HG02884 (cell line): ENCODE measurements around the gene ADGRF4.

Experiments used
- ATAC-seq: cut with Tn5 transposase; IDR thresholded peaks from one replicate; pipeline ENCODE4 v1.9.1; 2021; ENCODE audit warnings: mild to moderate bottlenecking, moderate library complexity; ENCODE audit not compliant: unreplicated experiment

ADGRF4 gene, protein sequence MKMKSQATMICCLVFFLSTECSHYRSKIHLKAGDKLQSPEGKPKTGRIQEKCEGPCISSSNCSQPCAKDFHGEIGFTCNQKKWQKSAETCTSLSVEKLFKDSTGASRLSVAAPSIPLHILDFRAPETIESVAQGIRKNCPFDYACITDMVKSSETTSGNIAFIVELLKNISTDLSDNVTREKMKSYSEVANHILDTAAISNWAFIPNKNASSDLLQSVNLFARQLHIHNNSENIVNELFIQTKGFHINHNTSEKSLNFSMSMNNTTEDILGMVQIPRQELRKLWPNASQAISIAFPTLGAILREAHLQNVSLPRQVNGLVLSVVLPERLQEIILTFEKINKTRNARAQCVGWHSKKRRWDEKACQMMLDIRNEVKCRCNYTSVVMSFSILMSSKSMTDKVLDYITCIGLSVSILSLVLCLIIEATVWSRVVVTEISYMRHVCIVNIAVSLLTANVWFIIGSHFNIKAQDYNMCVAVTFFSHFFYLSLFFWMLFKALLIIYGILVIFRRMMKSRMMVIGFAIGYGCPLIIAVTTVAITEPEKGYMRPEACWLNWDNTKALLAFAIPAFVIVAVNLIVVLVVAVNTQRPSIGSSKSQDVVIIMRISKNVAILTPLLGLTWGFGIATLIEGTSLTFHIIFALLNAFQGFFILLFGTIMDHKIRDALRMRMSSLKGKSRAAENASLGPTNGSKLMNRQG

DNA sequence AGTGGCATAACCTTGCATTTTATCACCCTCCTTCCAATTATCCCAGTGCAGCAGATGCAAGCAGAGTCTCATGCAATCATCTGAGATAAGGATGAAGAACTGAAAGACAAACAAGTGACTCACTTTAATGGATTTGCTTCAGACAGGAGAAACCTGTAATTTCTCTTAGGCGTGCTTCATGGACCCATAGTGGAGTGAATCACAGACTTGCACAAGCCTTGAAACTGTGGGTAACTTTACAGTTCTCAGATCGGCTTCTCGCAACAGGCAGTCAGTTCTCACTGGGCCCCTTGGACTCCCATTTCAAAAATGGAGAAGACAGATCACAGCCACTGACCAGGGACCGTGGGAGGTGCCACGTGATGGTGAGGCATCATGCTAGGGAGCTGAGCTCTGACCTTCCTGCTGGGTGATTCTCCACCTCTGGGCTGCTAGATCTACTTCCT, at the start of gene ADGRF4:
ADGRF4 (plus strand) TSS at position 239 of the 446 bp plus-strand sequence. CDS start 8,666 bp downstream, outside the sequence.
- ATAC-seq, result no peak

DNA sequence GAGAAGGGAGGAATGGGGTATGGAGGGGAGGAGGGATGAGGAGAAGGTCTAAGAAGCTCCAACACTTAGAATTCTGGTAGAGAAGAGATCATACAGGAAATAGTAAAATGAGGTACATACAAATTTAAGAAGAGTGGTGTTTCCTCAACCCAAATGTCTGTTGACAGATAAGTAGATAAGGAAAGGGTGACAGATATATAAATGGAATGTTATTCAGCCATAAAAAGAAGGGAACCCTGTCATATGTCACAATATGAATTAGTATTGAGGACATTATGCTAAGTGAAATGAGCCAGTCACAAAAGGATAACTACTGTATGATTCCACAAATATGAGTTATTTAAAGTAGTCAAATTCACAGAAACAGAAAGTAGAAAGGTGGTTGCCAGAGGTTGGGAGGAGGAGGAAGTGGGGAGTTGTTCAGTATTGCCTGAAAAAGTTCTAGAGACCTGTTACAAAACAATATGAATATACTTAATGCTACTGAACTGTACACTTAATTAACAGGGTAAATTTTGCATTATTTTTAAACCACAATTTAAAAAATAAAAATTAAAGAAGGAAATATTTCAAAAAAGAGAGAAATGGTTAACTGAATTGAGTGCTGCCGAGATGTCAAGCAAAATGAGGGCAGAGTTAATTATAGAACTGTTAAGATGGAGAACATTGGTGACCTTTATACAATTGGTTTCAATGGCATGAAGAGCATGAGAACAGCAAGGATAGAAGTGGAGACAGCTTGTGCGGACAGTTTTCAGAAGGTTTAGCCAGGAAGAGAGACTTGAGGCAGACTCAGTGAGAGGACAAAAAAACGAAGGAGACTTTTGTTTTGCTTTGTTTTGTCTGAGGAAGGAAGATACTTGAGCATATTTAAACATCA, 47.6 kb upstream of the ADGRF4 start:
- no peak for ATAC-seq

DNA sequence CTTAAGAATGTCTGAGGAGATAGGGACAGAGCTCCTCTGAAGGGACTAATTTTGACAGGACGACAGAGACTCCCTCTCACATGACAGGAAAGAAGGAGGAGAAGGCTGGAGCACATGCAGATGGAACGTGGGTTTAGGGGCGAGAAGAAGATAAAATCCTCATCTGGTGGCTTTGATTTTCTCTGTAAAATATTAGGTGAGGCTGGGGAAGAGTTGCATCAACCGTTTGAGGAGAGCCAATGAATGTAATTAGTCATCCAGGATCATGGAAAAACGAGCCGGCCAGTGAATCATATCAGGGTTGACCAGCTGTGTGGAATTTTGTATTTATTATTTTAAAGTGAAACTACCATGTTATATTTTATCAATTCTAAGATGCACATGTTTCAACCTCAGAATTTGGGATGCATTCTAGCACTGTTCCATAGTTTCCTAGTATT, 46.9 kb upstream of the ADGRF4 start:
- no peak for ATAC-seq

DNA sequence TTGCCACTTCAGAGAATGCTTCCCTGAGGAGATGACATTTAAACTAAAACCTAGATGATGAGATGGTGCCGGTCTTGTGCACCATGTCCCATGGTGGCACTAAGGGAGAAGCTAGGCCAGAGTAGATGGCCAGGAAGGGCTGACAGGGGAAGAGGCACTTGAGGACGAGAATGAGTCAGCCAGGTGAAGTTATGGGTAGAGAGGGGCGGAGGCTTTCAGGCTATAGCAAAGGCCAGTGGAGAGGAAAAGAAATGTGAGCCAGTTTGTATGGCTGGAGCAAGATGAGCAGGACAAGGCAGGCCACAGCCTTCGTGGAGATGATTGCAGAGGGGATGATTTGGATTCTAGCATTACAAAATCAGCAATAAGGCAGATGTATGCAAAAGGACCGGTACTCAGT, 44.7 kb upstream of the ADGRF4 start:
- no peak for ATAC-seq

DNA sequence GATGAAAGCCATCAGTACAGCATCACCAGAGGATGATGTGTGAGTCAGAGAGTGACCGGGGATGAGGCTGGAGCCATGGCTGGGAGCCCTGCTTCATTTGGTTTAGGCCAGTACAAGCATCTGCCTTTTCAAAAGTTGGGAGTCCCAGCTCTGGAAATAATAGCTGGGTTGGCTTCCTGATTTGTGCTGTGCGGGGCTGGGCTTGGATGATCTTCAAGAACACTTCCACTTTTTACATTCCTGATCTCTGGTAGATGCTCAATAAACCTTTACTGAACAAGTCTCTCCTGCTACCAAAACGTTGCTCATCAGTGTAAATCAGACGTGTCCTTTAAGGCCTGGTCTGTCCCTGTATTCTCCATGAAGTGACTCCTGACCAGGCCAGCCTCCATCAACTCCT, 44.1 kb upstream of the ADGRF4 start:
- no peak for ATAC-seq

DNA sequence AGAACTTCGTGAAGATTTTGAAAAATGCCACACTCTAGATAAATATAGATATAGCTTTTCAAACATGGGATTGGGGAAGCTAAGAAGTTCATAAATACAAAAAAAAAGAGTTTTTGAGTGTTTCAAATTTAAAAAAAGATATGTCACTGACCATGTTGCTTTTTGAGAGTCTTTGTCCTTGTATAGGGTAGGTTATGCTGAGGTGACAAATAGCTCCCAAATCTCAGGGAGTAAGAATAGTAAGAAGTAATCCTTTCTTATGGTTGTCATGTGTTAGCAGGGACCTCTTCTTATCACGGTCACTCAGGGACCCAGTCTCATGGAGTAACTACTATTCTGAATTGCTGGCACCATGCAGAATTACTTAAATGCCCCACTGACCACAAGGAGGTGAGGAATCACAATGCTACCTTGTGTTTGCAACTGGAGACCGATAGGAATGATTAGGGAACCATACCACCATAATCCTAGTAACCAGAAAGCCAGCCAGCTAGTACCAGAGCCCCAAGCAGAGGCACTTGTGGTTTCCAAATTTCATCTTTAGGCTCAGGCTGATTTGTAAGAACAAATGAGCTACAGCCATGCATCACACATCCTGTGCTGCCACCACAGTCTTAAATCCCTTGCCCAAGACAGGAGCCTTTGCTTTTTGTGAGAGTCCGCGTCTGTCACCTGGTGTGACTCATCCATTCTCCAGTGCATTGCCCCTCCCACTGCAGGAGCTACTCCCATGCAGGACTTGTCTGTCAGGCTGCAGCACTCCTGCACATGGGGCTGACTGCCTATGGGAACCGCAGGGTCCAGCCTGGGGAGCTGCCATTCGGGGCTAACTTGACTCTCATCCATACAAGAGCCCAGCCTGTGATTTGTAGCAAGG, 42.4 kb upstream of the ADGRF4 start:
- ATAC-seq, result no peak

DNA sequence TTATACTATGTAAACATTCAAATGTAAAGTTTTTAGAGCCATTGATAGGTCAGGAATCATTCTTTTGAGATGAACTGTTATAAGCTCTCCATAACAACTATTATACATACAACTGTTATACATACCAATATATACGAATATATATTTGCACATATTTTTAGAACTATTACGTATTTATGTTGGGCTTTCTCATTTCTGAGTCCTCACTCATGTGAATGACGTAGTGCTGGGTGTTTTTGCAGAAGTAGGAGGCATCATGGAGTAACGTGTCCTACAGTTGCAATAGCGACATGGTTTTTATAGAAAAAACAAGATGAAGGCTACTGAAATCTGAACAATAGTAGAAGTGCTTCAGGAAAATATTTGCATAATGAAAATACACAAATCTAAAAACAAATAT, 36.4 kb upstream of the ADGRF4 start:
- ATAC-seq, result no peak

DNA sequence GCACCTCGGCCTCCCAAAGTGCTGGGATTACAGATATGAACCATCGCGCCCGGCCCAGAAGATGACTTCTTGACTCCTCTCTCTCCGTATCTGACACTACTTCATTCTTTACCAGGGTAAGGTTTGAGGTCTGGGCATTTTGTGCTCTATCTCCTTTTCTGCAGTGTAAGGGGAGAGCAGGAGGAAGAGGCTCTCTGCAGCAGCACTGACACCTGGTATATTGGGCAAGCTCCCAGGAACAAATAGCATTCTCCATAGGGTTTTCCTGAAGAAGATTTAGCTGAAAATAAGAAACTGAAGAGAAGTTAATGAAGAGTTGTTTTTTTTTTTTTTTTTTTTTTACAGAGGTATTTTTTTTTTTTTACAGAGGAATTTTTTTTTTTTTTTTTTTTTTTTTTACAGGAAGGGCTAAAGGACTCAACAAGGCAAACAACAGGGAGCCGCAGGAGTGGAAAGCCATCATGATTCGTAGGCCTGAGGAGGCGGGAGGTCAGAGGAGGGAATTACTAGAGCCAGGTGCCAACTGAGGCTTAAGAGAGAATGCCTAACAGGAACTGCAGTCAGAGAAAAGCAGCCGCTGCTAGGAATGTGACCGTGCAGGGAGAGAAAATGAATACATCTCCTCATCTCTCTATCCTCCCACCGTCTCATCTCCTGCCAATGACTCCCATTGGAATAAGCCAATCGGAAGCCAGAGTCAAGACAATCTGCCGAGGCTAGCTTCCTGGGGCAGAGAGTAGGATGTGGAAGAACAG, 34.7 kb upstream of the ADGRF4 start:
- no peak for ATAC-seq

DNA sequence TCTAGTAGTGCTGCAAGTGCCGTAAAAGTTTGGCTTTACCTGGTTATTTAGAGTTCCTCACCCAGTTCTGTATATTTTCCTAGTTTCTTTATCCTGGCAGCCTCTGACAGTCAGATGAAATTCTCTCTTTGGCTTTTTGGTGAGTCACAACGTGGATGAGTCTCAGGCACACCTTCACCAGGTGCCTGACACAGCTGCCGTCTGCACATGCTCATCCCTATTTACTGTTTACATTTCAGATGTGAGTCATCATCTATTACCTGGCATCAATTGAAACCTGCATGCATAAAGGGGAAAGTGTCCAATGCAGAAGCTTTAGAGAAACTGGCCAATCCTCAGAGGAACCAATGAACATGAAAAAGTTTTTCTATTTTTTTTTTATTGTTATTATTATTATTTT, 33.3 kb upstream of the ADGRF4 start:
- ATAC-seq, result no peak

DNA sequence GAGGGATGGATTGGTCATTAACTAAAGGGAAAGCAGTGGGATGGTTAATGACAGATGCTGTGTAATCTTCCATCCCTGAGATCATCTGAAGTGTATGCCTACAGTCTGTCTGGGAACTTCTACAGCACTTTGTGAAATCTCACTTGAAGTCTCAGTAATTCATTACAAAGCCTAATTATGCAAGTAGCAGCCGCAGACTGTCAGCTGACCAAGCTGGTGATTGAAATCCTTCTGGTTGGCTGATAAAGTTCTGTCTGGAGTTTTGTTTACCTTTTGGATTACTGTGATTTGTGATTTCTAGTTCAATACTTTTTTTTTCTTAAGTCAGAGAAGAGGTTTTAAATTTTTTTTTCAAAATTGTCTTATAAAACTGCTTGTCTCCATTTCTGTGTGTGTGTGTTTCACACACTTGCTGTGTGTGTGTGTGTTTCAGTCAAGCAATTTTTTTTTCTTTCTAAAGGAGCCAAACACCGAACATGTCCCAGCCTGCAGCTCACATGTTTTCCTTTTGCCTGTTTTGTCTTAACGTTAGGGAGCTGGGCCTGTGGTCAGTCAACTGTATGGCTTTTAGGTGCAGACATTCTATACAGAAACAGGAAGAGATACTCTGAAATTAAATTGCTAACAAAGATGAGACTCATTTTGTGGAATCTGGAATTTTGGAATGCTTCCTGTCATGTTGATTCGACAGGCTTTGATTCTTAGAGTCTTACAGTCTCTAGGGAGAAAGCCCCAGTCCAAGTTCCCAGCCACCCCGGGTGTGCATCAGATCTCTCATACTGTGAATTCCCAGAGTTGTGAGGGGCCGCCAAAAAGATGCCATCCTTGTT, 28.5 kb upstream of the ADGRF4 start:
- no peak for ATAC-seq

DNA sequence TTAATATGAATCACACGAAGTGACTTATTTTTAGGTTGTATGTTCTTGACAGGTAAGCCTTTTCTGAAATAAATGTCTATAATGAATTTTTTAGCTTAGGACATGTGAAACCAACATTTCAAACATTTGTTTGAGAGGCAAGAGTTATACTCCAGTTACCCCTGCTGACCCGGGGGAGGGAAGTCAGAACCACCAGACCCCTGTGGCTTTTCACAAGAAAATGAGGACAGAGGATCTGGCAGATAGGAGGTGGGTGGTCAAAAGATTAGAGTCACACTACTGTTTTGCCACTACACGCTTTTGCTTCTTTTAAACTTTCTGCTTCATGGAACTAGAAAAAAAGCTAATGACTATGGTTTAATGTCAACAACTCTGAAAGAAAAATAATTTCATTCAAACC, 27.5 kb upstream of the ADGRF4 start:
- no peak for ATAC-seq

DNA sequence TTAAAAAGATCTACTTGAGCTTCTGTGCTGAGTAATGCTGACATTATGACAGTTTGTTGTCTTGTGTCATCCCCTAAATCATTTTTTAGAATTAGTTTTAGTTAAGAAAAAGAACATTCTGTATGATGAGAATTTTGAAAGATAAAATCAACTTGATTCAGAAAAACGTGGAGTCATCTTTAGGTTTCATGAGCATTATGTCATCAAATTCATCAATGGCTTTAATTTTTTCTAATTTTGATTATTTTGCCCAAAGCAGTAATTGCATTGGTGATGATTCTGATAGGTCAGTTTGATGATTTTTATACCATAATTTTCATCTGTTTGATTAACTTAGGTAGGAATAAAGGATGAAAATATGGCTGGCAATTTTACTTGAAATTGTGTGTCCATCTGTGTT, 26.6 kb upstream of the ADGRF4 start:
- ATAC-seq, result no peak

DNA sequence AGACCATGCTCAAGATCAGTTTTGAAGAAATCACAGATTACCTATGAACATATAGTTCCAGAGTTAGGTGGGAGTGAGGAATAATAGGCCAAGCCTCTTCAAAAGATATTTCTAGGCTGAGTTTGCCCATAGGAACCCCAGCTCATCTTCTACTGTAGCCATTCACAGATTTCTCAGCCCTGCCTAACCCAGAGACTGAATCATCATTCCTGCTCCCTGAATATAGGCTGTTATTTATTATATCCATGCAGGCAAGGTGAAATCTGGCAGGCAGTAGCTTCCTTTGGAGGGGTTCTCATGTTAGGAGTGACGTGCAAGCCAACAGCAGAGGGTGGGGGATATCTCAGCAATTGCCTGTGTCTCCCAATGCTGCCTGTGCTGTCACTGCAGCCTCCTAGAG, 25.6 kb upstream of the ADGRF4 start:
- ATAC-seq, result no peak

DNA sequence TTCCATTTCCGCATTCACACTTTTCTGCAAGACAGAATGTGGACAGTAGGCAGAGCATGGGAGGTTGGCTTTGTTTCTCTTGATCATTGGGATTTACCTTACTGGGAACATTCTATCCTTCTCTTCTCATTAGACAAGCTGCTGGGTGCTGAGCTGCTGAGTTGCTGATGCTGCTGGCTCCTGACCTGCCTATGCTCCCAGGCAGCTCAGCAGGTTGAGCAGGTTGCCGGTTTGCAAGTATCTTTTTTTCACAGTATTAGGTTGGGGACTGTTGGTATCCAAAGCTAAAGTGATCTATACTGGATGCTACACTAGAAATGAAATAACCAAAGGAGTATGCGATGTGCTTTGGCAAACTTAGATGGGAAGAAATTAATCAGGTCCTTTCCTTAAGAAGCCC, 23.7 kb upstream of the ADGRF4 start:
- no peak for ATAC-seq

DNA sequence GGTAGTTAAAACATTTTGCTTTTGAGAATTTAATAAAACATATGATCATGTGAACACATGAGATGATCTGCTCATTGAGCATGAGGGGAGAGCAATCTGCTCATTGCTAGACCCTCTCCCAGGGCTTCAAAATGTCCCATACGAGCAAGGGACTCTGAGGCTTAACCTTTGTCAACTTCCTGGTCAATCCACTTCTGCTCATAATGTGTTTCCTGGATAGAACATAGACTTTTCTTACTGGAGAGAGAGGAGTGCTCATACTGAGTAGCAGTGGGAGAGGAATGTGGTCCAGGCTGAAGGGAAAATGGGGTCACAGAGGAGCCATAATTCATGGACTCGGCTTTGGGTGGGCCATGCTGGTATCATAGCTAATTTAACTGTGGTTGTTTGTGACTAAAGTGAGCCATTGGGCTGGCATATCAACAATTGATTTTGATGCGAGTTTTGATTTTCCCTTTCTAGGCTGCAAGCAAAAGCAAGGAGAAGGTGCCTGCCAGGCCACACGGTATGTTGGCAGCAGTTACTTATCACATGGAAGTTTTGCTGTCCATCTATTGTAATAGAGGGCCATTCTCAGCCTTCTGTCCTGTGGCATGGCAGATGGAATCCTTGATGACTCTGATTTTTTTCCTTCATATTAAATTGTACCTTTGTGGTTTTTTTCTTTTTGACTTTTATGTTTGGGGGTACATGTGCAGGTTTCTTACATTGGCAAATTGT, 20.8 kb upstream of the ADGRF4 start:
- no peak for ATAC-seq

DNA sequence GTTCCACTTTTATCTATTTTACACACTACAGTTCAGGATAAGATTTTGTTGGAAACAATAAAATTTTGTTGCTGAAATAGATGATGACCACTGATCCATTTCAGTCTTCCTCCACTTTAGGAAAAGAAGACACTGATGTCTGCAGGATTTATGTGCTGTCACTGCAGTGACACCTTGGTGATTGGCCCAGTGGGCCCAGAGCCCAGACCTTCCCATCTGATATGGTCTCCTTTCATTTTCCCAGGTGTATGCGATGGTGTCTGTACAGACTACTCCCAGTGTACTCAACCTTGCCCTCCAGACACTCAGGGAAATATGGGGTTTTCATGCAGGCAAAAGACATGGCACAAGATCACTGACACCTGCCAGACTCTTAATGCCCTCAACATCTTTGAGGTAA, 19.6 kb upstream of the ADGRF4 start:
- ATAC-seq, result no peak

DNA sequence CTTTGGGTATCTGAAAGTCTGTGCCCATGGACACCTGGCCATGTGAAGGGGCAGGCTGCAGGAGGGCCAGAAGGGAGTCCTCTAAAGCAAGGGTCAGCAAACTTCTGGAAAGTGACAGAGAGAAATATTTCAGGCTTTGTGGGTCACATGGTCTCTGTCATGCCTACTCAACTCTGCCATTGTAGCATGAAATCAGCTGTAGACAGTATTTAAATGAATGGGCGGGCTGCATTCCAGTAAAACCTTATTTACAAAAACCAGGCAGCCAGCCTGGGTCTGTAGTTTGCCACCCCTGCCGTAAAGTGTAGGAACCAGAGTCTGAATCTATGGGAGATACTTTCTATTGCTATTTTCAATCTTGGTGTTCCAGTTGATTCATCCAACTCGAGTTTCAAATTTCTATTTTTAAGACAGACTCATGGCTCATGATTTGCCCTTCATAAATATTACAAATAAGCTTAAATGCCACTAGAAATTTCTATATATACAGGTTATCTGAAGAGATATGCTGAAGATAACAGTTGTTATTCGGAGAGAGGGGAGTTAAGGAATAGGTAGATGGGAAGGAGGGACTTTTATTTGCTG, 19.0 kb upstream of the ADGRF4 start:
- no peak for ATAC-seq

DNA sequence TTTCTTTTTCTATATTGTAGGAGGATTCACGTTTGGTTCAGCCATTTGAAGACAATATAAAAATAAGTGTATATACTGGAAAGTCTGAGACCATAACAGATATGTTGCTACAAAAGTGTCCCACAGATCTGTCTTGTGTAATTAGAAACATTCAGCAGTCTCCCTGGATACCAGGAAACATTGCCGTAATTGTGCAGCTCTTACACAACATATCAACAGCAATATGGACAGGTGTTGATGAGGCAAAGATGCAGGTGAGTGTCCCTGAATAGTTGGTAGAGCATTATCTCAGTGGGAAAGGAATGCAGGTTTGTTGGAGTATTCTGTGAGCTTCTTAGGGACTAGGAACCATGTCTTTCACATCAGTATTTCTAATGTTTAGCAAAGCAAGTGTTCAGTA, 18.3 kb upstream of the ADGRF4 start:
- ATAC-seq, result no peak
